ENCODE measurements around the gene TMC7.

DNA sequence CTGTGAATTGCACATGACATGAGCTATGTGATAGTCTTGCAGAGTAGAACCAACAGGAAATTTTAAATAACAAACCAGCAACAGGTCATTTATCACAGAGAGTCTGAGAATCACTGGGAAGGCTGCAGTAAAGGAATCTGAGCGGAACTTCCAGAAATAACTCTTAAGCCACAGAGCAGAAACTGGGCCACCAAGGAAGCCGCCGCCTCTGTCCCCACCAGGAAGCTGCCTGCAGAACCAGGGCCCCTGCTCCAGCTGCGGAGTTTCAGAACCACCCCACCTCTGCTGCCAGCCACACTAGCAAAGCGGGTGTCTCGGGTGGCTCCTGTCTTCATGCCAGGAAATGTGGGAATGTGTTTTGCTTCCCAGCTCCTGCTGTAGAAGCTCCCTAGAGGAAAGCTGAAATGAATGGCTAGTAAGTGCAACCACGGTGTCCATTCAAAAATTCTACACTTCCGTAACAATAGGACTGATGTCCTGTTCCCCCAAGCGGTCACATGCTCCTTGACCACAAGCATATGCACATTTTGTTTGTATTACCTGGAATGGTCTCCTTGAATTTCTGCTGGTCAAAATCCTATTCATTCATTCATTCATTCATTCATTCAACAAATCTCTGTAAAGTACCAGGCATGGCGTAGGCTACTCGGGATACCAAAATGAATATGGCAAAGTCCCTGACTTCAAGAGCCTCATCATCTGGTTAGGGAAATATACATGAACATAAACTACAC is 122.3 kb downstream of the TMC7 start:
- TF ChIP-seq CTCF (conservative IDR thresholded peaks at IDR 0.05 in 1 of 2, IDR thresholded peaks at IDR 0.05 in 1 of 2; ENCODE audit: extremely low read depth in 1 of 2, insufficient read depth in 1 of 2, low read depth in 1 of 2, low read length in 2 of 2) (no peak), EZH2 (IDR thresholded peaks at IDR 0.05; ENCODE audit: borderline replicate concordance, low read length) (no peak)

Measured in mammary epithelial cell (primary cell).